B cell (primary cell): ENCODE measurements around the gene ACVR1. TPM values are rescaled to one million over a fixed set of nuclear protein-coding genes. Genes with fewer than 3 reads are reported as not detected.

ENCODE experiments used
- ATAC-seq: fragments of 200-7000 bp; cut with Tn5 transposase; one replicate; pipeline ENCODE4 v1.10.0; 2021; ENCODE audit warnings: low read depth, mild to moderate bottlenecking, moderate number of reproducible peaks, moderate library complexity
- CTCF ChIA-PET: fragments of 350-600 bp; sonication (Branson Sonifier 250); formaldehyde crosslinking; loops from one replicate; lab custom pipeline; 2021; ENCODE audit warnings: antibody characterized with exemption, inconsistent platforms; lab: Charles Lee
- POLR2A ChIA-PET: fragments of 350-600 bp; sonication (Branson Sonifier 250); formaldehyde crosslinking; loops from one replicate; lab custom pipeline; 2021; ENCODE audit warnings: antibody characterized with exemption; lab: Charles Lee
- DNase-seq: peaks from one replicate; pipeline ENCODE4 v3.0.0; 2013
- H2AFZ ChIP-seq: 2 replicates; pipeline ENCODE4 v1.6.1; 2012; ENCODE audit warnings: mild to moderate bottlenecking, low read depth, low read length; ENCODE audit not compliant: insufficient read depth, poor library complexity, severe bottlenecking
- H3K27ac ChIP-seq, 2 donors: 1 replicate in 1 of 2; 2 replicates in 1 of 2; pipeline ENCODE4 v1.5.1; 2012 to 2013; ENCODE audit warnings: low read length in 2 of 2, mild to moderate bottlenecking in 2 of 2, moderate library complexity in 1 of 2
- H3K27me3 ChIP-seq, 4 experiments: fragments of 200-600 bp in 1 of 4; sonication (generic) in 1 of 4; replicated peaks in 1 of 4; 1 replicate in 2 of 4; 2 replicates in 2 of 4; pipeline versions ENCODE4 v1.6.1 to v1.7.0; 2013 to 2016; ENCODE audit warnings: low read length in 3 of 4, mild to moderate bottlenecking in 2 of 4, mixed read lengths in 1 of 4, moderate library complexity in 1 of 4; ENCODE audit not compliant: insufficient read depth in 4 of 4, control insufficient read depth in 3 of 4; ENCODE audit errors: control extremely low read depth in 1 of 4
- H3K36me3 ChIP-seq, 2 experiments: replicated peaks in 1 of 2; 1 replicate in 1 of 2; 2 replicates in 1 of 2; pipeline versions ENCODE4 v1.6.1 to v1.7.1; 2013; ENCODE audit warnings: low read length in 1 of 2; ENCODE audit not compliant: insufficient read depth in 2 of 2, control insufficient read depth in 1 of 2; ENCODE audit errors: control extremely low read depth in 1 of 2, extremely low read depth in 1 of 2
- H3K4me1 ChIP-seq, 2 donors: fragments of 200-600 bp in 1 of 2; sonication (generic) in 1 of 2; 1 replicate in 1 of 2; 2 replicates in 1 of 2; pipeline versions ENCODE4 v1.5.1 to v1.6.1; 2013 to 2017; ENCODE audit warnings: low read length in 2 of 2; ENCODE audit not compliant: control insufficient read depth in 2 of 2, insufficient read depth in 2 of 2
- H3K4me2 ChIP-seq: replicated peaks from 2 replicates; pipeline ENCODE3; 2012; ENCODE audit warnings: mild to moderate bottlenecking, low read depth, low read length; ENCODE audit not compliant: poor library complexity, severe bottlenecking
- H3K4me3 ChIP-seq, 5 experiments: fragments of 200-600 bp in 1 of 5; sonication (generic) in 1 of 5; 1 replicate in 3 of 5; 2 replicates in 2 of 5; pipeline versions ENCODE4 v1.5.1 to v1.7.0; 2011 to 2016; ENCODE audit warnings: low read length in 4 of 5, mild to moderate bottlenecking in 4 of 5, low read depth in 2 of 5, control low read depth in 1 of 5, moderate library complexity in 1 of 5; ENCODE audit not compliant: insufficient read depth in 1 of 5; ENCODE audit errors: control extremely low read depth in 1 of 5, extremely low read depth in 1 of 5
- H3K79me2 ChIP-seq: fragments of 200-600 bp; sonication (generic); one replicate; pipeline ENCODE4 v1.6.0; 2016; ENCODE audit warnings: low read length; ENCODE audit not compliant: control insufficient read depth, insufficient read depth
- H3K9ac ChIP-seq: fragments of 200-600 bp; sonication (generic); 2 replicates; pipeline ENCODE4 v1.6.1; 2017; ENCODE audit warnings: mild to moderate bottlenecking, low read length, moderate library complexity
- H3K9me3 ChIP-seq, 3 donors: one replicate each; pipeline versions ENCODE4 v1.6.1 to v1.7.1; 2013; ENCODE audit warnings: low read length in 2 of 3; ENCODE audit not compliant: control insufficient read depth in 2 of 3, insufficient read depth in 1 of 3; ENCODE audit errors: control extremely low read depth in 1 of 3
- H4K20me1 ChIP-seq: 2 replicates; pipeline ENCODE4 v1.6.0; 2012; ENCODE audit warnings: mild to moderate bottlenecking, low read length; ENCODE audit not compliant: insufficient read depth, control insufficient read depth, poor library complexity, severe bottlenecking
- H3K27ac Mint-ChIP-seq: one replicate; pipeline ENCODE4 v1.8.0; 2021; ENCODE audit warnings: mixed read lengths
- H3K27me3 Mint-ChIP-seq: one replicate; pipeline ENCODE4 v1.8.0; 2021; ENCODE audit warnings: mixed read lengths
- H3K4me1 Mint-ChIP-seq: one replicate; pipeline ENCODE4 v1.8.0; 2021; ENCODE audit warnings: mixed read lengths
- H3K4me3 Mint-ChIP-seq: one replicate; pipeline ENCODE4 v1.8.0; 2021; ENCODE audit warnings: mixed read lengths
- H3K9me3 Mint-ChIP-seq: one replicate; pipeline ENCODE4 v1.8.0; 2022; ENCODE audit warnings: mixed read lengths; ENCODE audit not compliant: insufficient read depth
- EZH2 ChIP-seq: IDR thresholded peaks from 2 replicates; pipeline ENCODE4 v1.6.1; 2012; ENCODE audit warnings: borderline replicate concordance, low read depth, mild to moderate bottlenecking, moderate library complexity, low read length; ENCODE audit not compliant: insufficient read depth, poor library complexity, severe bottlenecking
- WGBS: methylation state at CpG from one replicate; pipeline ENCODE4 v1.1.5; 2013; ENCODE audit warnings: missing lambda C conversion rate; ENCODE audit not compliant: insufficient coverage; 5-methylcytosine and 5-hydroxymethylcytosine counted together
- intact Hi-C: fragments of 100-400 bp; cut with micrococcal nuclease; formaldehyde crosslinking; loops from one replicate; pipeline ENCODE4 v1.10.0; 2022
- polyA plus RNA-seq: library from polyadenylated mRNA; depleted of rRNA; stranded (reverse); fragments of >200 nt; gene quantifications from 2 replicates; pipeline ENCODE4 v1.2.3, GENCODE V29; 2012
- total RNA-seq, 2 donors: library from RNA; stranded (reverse); fragments of 120-200 nt in 1 of 2; gene quantifications; 1 replicate in 1 of 2; 2 replicates in 1 of 2; pipeline versions ENCODE4 v1.2.3 to v1.2.4, GENCODE V29; 2013 to 2022
- TF ChIP-seq, protein P1 (sequence below): fragments of 200-600 bp; IDR thresholded peaks from one replicate; pipeline ENCODE4 v1.8.0; 2022; ENCODE audit warnings: antibody characterized with exemption, mild to moderate bottlenecking

The ACVR1 gene
- total and polyA plus RNA-seq, 2 donors (not counting 1 experiment from before 2014, with no cell fraction given) = 3.7 to 11.7 TPM

DNA sequence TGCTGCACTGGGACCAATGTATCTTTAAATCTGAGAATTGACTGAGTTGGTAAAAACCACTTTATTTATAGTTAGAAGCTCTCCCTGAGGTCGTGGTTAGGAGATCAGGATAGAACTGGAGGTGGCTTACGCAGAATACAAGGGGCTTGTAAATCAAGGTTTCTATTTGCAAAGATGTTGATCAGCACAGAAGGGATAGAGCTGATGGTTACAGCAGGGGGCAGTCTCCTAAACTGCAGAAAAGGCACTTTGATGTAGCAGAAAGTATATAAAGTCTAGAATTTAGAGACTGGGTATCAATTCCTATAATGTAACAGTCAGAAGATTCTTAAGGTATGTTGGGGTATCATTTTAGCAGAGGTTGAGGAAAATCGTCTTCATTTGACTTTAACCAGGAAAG lies 25.2 kb upstream of the ACVR1 start:
- H3K9me3 ChIP-seq = no peaks in the 10 kb centered on the region
- no peaks in the 10 kb centered on the region for H3K9me3 Mint-ChIP-seq
- no peaks in the 10 kb centered on the region for H4K20me1 ChIP-seq
- ATAC-seq (no peak), DNase-seq (no peak)
- POLR2A ChIA-PET = no interaction called here
- no peak overlapping the region for H2AFZ ChIP-seq
- no peaks in the 10 kb centered on the region for H3K36me3 ChIP-seq
- H3K9ac ChIP-seq = no peak overlapping the region
- no peak overlapping the region for H3K4me3 ChIP-seq
- WGBS = 40% methylated on average over 2 of the region's 3 CpGs
- intact Hi-C loops = no loop called here
- H3K4me2 ChIP-seq = no peak overlapping the region
- CTCF ChIA-PET = interaction anchor here (0.9 to 1.2 kb wide), 3 partner anchors 10 to 599 kb away, joined by 3 read pairs; no protein-coding TSS in a partner anchor
- H3K4me3 Mint-ChIP-seq = no peak overlapping the region
- H3K27ac ChIP-seq = no peak overlapping the region
- no peaks in the 10 kb centered on the region for H3K27me3 ChIP-seq
- TF ChIP-seq, protein P1, sequence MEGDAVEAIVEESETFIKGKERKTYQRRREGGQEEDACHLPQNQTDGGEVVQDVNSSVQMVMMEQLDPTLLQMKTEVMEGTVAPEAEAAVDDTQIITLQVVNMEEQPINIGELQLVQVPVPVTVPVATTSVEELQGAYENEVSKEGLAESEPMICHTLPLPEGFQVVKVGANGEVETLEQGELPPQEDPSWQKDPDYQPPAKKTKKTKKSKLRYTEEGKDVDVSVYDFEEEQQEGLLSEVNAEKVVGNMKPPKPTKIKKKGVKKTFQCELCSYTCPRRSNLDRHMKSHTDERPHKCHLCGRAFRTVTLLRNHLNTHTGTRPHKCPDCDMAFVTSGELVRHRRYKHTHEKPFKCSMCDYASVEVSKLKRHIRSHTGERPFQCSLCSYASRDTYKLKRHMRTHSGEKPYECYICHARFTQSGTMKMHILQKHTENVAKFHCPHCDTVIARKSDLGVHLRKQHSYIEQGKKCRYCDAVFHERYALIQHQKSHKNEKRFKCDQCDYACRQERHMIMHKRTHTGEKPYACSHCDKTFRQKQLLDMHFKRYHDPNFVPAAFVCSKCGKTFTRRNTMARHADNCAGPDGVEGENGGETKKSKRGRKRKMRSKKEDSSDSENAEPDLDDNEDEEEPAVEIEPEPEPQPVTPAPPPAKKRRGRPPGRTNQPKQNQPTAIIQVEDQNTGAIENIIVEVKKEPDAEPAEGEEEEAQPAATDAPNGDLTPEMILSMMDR = peak; percentile 16
- TF ChIP-seq EZH2 = no peak
- peaks cover 27% of the 10 kb centered on the region for H3K4me1 Mint-ChIP-seq
- H3K4me1 ChIP-seq = peaks cover 22 to 31% of the 10 kb centered on the region in 2 donors
- H3K27me3 Mint-ChIP-seq = no peaks in the 10 kb centered on the region
- H3K79me2 ChIP-seq = no peaks in the 10 kb centered on the region
- H3K27ac Mint-ChIP-seq = no peak overlapping the region

DNA sequence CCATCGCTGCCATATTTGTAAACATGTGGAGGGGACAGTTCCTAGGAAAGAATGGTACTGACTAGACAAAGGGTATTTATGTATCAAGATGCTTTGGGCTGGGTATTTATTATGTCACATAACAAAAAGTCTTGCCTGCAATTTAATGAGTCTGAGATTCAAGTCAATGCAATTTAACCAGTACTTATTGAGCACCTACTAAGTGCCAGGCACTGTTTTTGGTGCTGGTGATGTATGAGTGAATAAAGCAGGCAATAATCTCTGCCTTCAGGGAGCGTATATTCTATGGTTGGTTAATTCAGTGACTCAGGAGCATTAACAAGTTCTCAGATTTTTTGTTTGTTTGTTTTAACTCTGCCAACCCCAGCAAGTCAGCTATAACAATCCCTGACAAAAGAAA lies 24.6 kb upstream of the ACVR1 start:
- CTCF ChIA-PET = interaction anchor here (0.9 to 1.2 kb wide), 3 partner anchors 9 to 599 kb away, joined by 3 read pairs; no protein-coding TSS in a partner anchor
- no peaks in the 10 kb centered on the region for H4K20me1 ChIP-seq
- no peaks in the 10 kb centered on the region for H3K27me3 ChIP-seq
- POLR2A ChIA-PET = no interaction called here
- no peaks in the 10 kb centered on the region for H3K9me3 Mint-ChIP-seq
- no peak overlapping the region for H3K27ac ChIP-seq
- H3K79me2 ChIP-seq = no peaks in the 10 kb centered on the region
- WGBS = no CpG with 5 or more reads among the region's 2 CpGs
- H3K4me1 Mint-ChIP-seq = peaks cover 27% of the 10 kb centered on the region
- H3K27ac Mint-ChIP-seq = no peak overlapping the region
- DNase-seq (no peak), ATAC-seq (no peak)
- H3K4me1 ChIP-seq = peaks cover 22 to 31% of the 10 kb centered on the region in 2 donors
- H3K4me3 ChIP-seq = no peak overlapping the region
- H3K27me3 Mint-ChIP-seq = no peaks in the 10 kb centered on the region
- intact Hi-C loops = no loop called here
- H3K4me2 ChIP-seq = no peak overlapping the region
- H3K36me3 ChIP-seq = no peaks in the 10 kb centered on the region
- H3K9me3 ChIP-seq = no peaks in the 10 kb centered on the region
- no peak overlapping the region for H2AFZ ChIP-seq
- no peak overlapping the region for H3K9ac ChIP-seq
- TF ChIP-seq, protein P1 = no peak
- TF ChIP-seq EZH2 = no peak
- H3K4me3 Mint-ChIP-seq = no peak overlapping the region
